LNCAP (cell line): Measurements from ENCODE around the gene SNCB.

Experiments
- TF ChIP-seq, protein P1 (sequence below): fragments of 450-650 bp; IDR thresholded peaks from 2 replicates; pipeline ENCODE4 v1.5.1; 2017; ENCODE audit warnings: mild to moderate bottlenecking

The SNCB gene

DNA sequence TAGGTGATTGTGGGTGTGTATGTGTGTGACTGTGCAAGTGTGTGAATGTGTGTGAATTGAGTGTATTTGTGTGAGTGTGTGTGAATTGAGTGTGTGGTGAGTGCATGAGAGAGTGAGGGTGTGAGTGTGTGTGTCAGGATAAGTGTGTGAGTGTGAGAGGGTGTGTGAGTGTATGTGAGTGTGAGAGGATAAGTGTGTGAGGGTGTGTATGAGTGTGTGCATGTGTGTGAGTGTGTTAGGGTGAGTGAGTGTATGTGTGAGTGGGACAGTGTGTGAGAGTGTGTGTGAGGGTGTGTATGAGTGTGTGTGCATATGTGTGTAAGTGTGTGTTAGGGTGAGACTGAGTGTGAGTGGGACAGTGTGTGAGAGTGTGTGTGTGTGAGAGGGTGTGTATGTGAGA lies 42.0 kb downstream of the SNCB start:
- TF ChIP-seq, protein P1, sequence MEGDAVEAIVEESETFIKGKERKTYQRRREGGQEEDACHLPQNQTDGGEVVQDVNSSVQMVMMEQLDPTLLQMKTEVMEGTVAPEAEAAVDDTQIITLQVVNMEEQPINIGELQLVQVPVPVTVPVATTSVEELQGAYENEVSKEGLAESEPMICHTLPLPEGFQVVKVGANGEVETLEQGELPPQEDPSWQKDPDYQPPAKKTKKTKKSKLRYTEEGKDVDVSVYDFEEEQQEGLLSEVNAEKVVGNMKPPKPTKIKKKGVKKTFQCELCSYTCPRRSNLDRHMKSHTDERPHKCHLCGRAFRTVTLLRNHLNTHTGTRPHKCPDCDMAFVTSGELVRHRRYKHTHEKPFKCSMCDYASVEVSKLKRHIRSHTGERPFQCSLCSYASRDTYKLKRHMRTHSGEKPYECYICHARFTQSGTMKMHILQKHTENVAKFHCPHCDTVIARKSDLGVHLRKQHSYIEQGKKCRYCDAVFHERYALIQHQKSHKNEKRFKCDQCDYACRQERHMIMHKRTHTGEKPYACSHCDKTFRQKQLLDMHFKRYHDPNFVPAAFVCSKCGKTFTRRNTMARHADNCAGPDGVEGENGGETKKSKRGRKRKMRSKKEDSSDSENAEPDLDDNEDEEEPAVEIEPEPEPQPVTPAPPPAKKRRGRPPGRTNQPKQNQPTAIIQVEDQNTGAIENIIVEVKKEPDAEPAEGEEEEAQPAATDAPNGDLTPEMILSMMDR: no peak

DNA sequence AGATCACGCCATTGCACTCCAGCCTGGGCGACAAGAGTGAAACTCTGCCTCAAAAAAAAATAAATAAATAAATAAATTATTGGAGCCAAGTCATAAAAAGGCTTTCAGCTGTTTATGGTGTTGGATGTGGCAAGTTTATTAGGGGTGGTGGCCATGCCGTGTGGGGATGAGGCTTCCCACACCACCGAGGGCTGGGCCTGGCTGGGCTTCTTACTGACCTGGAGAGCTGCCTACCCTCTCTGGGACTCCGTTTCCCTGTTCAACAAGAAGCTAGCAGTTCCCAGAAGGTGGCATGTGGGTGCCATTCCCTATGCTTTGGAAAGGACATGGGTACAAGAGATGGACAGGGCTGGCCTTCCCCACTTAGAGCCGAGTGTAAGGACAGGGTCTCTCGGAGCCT lies 42.9 kb downstream of the SNCB start:
- TF ChIP-seq, protein P1: no peak

DNA sequence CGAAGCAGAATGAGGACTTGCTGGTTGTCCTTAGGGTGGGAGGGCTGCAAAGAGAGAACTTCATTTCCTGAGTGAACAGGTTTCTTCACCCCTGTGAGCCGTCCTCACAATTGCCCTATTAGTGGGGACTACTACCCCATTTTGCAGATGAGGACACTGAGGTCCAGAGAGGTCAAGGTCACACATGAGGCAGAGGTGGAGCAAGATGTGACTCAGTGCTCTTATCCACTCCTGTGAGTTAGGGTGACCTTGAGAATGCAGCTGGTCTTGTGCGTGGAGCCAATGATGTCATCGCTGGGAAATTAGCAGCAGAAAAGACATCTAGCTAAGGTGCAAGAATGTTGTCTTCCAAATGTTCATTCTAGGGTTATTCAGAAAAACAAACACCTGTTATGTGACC lies 47.3 kb downstream of the SNCB start:
- TF ChIP-seq, protein P1: no peak

DNA sequence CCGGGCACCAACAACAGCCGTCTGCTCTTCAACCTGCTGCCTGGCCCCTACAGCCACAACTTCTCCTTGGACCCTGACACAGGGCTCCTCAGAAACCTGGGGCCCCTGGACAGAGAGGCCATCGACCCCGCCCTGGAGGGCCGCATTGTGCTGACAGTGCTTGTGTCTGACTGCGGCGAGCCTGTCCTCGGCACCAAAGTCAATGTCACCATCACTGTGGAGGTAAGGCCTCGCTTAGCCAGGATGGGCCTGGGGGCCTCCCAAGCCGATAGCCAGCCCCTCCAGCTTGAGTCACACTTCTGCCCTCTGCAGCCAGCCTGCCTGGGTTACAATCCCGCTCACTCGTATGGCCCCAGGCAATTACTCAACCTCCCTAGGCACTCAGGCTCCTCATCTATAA lies 49.0 kb downstream of the SNCB start:
- TF ChIP-seq, protein P1: no peak

DNA sequence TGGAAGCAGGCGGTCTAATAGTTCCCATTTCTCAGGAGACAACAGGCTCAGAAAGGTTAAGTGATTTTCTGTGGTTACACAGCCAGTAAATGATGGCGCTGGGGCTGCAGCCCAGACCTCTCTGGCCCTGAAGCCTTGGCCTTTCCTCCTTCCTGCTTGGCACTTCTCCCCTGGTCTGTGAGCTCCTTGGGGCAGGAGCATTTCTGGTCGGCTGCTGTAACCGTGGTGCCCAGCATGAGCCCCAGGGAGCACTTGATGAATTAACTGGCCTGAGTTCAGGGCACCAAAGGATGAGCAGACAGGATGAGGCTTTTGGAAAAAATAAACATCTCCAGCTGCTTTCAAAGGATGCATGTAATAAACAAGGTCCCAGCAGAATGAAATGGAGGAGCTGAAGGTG lies 51.0 kb downstream of the SNCB start:
- TF ChIP-seq, protein P1: no peak

DNA sequence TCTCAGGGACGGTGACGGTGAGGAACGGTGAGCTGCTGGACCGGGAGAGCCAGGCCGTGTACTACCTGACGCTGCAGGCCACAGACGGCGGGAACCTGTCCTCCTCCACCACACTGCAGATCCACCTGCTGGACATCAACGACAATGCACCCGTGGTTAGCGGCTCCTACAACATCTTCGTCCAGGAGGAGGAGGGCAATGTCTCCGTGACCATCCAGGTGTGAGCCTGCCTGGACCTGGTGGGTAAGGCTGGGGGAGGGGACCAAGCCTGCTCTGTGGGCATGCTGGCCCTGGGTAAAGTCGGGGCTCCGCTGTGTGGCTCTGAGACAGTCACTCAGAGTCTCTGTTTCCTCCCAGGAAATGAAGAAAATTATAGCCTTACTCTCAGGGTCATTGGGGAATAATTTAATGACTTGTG lies 51.9 kb downstream of the SNCB start:
- TF ChIP-seq, protein P1: peak; percentile 64

DNA sequence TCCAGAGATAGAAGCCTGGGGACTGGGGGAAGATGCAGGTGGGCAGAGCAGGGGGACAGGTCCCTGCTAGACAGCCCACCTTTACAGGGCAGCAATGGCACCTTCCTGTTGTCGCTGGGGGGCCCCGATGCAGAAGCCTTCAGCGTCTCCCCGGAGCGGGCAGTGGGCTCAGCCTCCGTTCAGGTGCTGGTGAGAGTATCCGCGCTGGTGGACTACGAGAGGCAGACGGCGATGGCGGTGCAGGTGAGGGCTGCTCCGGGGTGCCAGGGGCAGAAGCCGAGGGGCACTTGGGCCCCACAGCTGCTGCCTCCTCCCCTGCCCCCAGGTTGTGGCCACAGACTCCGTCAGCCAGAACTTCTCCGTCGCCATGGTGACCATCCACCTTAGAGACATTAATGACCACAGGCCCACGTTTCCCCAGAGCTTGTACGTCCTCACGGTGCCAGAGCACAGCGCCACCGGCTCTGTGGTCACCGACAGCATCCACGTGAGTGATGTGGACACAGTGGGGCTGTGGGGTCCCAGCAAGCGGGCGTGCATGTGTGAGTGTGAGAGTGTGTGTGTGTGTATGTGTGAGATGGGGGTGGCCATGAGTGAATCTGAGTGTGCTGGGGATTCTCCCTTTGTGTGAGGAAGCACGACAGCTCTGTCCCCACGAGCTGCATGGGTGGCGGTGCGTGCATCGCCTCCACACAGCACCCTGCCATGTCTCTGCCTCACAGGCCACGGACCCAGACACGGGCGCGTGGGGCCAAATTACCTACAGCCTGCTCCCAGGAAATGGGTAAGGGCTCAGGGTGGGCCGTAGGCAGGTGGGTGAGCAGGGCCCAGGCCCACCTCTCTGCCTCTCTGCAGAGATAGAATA lies 52.8 kb downstream of the SNCB start:
- TF ChIP-seq, protein P1: no peak
